ENCODE measurements around the gene CHTF18.
"Not testable (repeated sequence)": the region's sequence is repeated elsewhere in the genome, so short reads cannot be mapped to it uniquely, and the experiment has no call there.

CHTF18 gene

DNA sequence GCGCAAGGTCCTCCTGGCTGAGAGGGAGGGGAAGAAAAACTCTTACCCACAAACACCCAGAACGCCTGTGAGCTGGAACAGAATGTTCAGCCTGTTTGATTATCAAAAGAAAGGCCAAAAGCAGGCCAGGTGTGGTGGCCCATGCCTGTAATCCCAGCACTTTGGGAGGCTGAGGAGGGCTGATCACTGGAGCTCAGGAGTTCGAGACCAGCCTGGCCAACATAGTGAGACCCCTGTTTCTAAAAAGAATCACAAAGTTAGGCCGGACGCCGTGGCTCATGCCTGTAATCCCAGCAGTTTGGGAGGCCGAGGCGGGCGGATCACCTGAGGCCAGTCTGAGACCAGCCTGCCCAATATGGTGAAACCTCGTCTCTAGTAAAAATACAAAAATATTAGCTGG is 12.1 kb upstream of the CHTF18 start:
- not testable (repeated sequence) for DNase-seq (ENCODE audit: low spot score)

DNA sequence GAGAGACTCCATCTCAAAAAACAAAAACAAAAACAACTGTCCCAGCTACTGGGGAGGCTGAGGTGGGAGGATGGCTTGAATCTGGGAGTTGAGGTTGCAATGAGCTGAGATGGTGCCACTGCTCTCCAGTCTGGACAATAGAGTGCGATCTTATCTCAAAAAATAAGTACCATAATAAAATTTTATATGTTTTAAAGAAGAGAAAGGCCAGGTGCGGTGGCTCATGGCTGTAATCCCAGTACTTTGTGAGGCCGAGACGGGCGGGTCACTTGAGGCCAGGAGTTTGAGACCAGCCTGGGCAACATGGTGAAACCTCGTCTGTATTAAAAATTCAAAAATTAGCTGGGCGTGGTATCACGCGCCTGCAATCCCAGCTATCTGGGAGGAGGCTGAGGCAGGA is 11.6 kb upstream of the CHTF18 start:
- DNase-seq (ENCODE audit: low spot score), result no peak

DNA sequence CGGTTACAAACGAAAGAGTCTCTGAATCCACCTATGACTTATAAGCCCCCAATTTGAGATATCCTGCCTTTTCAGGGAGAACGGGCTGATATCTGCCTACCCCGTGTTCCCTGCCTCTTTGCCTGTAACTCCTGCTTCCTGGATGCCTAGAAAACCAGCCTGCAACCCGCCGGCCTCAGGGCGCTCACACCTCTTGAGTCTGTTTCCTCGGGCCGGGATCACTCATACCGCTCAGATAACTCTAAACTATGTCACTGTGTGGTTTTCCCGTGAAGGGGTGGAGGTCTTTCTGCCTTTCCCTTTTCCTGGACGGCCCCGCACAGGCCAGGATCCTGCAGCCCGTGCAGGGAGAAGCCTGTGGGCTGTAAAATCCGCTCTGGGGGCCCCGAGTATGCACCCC is 10.6 kb upstream of the CHTF18 start:
- DNase-seq (ENCODE audit: low spot score), result no peak

GRCh38 chr16:778447-778846 is 10.0 kb upstream of the CHTF18 start:
- DNase-seq (ENCODE audit: low spot score), result no peak

GRCh38 chr16:778909-779527 is 9.4 kb upstream of the CHTF18 start:
- no peak for DNase-seq (ENCODE audit: low spot score)

DNA sequence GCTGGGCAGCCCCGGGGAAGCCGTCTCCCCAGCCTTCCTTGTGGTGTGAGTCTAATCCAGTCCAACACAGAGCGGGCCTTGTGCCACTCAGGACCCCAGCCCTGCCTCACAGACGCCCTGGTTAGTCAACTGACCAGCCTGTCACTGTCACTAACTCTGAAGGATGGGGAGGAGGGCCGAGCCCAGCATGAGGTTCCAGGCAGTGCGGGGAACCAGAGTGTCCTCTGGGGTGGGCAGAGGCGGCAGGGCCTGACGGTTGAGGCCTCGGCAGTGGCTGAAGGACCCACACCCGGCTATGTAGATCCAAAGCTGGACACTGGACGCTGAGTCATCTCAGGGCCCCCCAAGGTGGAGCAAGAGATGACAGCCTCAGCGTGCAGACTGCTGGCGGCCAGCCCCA is 8.9 kb upstream of the CHTF18 start:
- no peak for DNase-seq (ENCODE audit: low spot score)

GRCh38 chr16:780296-780695 is 8.1 kb upstream of the CHTF18 start:
- DNase-seq (ENCODE audit: low spot score), result no peak

- DNase-seq (ENCODE audit: low spot score), result no peak
These were observed 6.9 kb upstream of the CHTF18 start for GRCh38 chr16:781346-782010.

DNA sequence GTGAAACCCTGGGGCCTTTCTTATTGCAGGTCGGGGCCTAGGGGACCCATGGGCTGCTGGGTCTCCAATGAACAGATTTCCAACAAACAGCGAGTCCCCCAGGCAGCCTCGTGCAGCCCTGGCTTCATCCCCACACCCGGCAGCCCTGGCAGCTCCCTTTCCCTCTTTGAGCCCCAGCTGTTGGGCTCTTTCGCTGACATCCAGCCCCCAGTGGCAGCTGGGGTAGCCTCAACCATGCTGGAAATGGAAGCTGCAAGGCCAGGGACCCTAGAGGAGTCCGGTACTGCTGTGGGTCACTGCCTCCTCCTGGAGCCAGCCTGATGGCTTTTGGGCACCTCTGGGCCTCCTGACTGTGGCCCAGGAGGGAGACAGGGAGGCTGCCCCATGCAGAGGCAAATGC is 6.2 kb upstream of the CHTF18 start:
- DNase-seq (ENCODE audit: low spot score), result no peak

- no peak for DNase-seq (ENCODE audit: low spot score)
These were observed 5.5 kb upstream of the CHTF18 start for GRCh38 chr16:782766-783403.

GRCh38 chr16:783404-784161 is 4.8 kb upstream of the CHTF18 start:
- DNase-seq (ENCODE audit: low spot score), result no peak

DNA sequence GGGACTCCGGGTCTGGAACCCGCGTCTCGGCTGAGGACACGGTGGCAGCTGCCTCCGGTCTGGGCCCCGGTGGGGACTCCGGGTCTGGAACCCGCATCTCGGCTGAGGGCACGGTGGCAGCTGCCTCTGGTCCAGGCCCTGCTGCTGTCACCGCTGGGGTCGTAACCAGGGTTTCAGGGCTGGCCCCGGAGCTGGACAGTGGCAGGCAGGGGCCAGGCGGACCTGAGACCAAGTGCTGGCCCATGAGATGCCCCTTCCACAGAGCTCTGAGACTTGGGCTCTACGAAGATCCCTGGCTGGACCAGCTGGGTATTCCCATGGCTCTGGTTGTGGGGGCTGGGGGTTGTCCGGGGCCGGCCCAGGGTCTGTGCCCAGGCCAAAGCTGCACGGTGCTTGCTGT is 4.0 kb upstream of the CHTF18 start:
- no peak for DNase-seq (ENCODE audit: low spot score)

- peak; percentile 74 for DNase-seq (ENCODE audit: low spot score)
These were observed 2.6 kb upstream of the CHTF18 start for GRCh38 chr16:785563-786535.

DNA sequence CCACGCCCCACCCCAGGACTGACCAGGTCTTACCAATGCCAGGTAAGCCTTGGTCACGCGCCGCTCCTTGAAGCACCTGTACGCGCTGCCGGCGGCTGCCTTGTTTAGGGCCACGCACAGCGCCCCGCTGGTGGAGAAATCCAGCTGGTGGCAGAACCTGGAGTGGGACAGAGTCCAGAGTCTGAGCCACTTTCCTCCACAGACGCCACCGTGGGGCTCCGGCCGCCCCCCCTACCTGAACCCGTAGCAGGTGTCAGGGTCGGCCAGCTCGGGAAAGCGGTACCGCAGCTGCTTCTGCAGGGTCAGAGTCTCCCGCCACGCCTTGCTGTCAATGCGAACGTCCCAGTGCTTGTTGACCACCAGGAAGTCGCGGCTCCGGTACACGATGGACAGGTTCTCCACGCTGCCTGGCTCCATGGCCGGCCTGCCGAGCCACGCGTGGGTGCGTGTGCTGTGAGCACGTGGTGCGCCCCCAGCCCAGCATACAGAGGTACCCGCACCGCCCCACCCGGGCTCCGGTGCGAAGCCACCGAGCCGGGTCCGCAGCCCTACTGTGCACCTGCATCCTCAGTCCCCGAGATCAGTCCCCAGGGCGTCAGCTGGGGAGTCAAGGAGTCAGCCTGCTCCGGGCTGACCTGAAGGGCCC is 976 bp upstream of the CHTF18 start:
- DNase-seq (ENCODE audit: low spot score), result no peak

GRCh38 chr16:787978-788398 is 432 bp upstream of the CHTF18 start, which contains the start of gene RPUSD1:
Gene RPUSD1 (minus strand): TSS chr16:788381. CDS start chr16:787737, 644 bp downstream.
- no peak for DNase-seq (ENCODE audit: low spot score)

GRCh38 chr16:789191-789850 is 901 bp downstream of the CHTF18 start:
- no peak for DNase-seq (ENCODE audit: low spot score)

DNA sequence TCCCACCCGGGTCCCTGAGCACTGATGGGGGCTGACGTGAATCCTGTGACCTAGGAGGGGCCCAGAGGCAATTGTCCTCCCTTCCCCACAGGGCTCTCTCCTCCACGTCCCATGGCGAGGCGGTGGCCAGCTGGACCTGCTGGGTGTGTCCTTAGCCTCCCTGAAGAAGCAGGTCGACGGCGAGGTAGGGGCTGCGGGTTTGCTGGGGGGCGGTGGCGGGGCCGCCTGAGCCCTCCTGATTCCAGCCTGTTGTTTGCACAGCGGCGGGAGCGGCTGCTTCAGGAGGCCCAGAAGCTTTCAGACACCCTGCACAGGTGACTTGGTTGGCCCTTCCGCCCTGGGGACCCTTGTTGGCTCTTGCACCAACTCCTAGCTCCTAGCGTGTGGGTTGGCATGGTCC is 1.7 kb downstream of the CHTF18 start:
- DNase-seq (ENCODE audit: low spot score), result no peak

GRCh38 chr16:791131-791530 is 2.7 kb downstream of the CHTF18 start:
- no peak for DNase-seq (ENCODE audit: low spot score)

- no peak for DNase-seq (ENCODE audit: low spot score)
These were observed 4.0 kb downstream of the CHTF18 start for GRCh38 chr16:792221-792995.

DNA sequence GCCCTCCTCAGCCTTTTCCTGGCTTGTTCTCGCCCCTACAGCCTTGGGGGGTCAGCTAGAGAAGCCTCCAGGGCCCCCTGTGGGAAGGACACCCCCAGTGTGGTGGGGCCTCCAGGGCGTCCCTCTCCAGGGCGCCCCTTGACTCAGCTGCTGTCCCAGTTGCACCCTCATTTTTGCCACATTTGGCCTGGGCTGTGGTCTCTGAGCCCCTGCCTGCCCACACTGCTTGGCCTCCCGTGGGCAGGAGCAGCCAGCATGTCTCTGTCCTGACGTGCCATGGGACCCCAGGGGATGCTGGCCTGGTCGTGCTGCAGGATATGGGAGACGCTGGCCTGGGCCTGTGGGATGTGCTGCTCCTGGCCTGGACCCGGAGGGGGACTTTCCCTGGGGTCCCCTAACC is 5.0 kb downstream of the CHTF18 start:
- DNase-seq (ENCODE audit: low spot score), result no peak

Data from germinal center (tissue), 1 donor.